Smooth muscle cell (in vitro differentiated cells): ENCODE measurements around the gene GRID2IP. TPM values are rescaled to one million over a fixed set of nuclear protein-coding genes. Genes with fewer than 3 reads are reported as not detected.

Experiments
- DNase-seq: peaks from one replicate; lab custom pipeline; 2025; ENCODE audit not compliant: unreplicated experiment; lab: John Stamatoyannopoulos, UW
- H2AFZ ChIP-seq: fragments of 200-600 bp; sonication (generic); 2 replicates; pipeline ENCODE4 v1.6.0; 2016; ENCODE audit warnings: antibody characterized with exemption, low read depth, mild to moderate bottlenecking
- H3F3A ChIP-seq: fragments of 200-600 bp; sonication (generic); 2 replicates; pipeline ENCODE4 v1.6.0; 2017; ENCODE audit warnings: antibody characterized with exemption, low read depth
- H3K27ac ChIP-seq: fragments of 200-600 bp; sonication (generic); 2 replicates; pipeline ENCODE4 v1.5.1; 2016; ENCODE audit warnings: low read depth, mild to moderate bottlenecking
- H3K27me3 ChIP-seq: fragments of 200-600 bp; sonication (generic); 2 replicates; pipeline ENCODE4 v1.6.1; 2016; ENCODE audit warnings: low read depth, mild to moderate bottlenecking
- H3K36me3 ChIP-seq: fragments of 200-600 bp; sonication (generic); 2 replicates; pipeline ENCODE4 v1.5.1; 2016; ENCODE audit warnings: low read depth
- H3K4me1 ChIP-seq: fragments of 200-600 bp; sonication (generic); 2 replicates; pipeline ENCODE4 v1.5.1; 2016; ENCODE audit warnings: low read depth
- H3K4me2 ChIP-seq: fragments of 200-600 bp; sonication (generic); 2 replicates; pipeline ENCODE4 v1.6.0; 2016; ENCODE audit warnings: mild to moderate bottlenecking
- H3K4me3 ChIP-seq: fragments of 200-600 bp; sonication (generic); 2 replicates; pipeline ENCODE4 v1.5.1; 2016; ENCODE audit warnings: mild to moderate bottlenecking
- H3K79me2 ChIP-seq: fragments of 200-600 bp; sonication (generic); 2 replicates; pipeline ENCODE4 v1.6.0; 2016; ENCODE audit warnings: low read depth, mild to moderate bottlenecking
- H3K9ac ChIP-seq: fragments of 200-600 bp; sonication (generic); 2 replicates; pipeline ENCODE4 v1.6.0; 2016; ENCODE audit warnings: low read depth
- H3K9me3 ChIP-seq: fragments of 200-600 bp; sonication (generic); replicated peaks from 2 replicates; pipeline ENCODE4 v1.5.1; 2016; ENCODE audit warnings: low read depth
- H4K20me1 ChIP-seq: fragments of 200-600 bp; sonication (generic); 2 replicates; pipeline ENCODE4 v1.6.0; 2016; ENCODE audit warnings: low read depth
- WGBS: methylation state at CpG from one replicate; pipeline ENCODE4 v1.1.7; 2016; ENCODE audit warnings: low lambda C conversion rate; 5-methylcytosine and 5-hydroxymethylcytosine counted together
- polyA plus RNA-seq: library from polyadenylated mRNA; unstranded; fragments of >200 nt; fragmentation: Nextera tagmentation; extraction: Ambion mirVana; gene quantifications from 2 replicates; pipeline ENCODE4 v1.2.1, GENCODE V29; 2016
- total RNA-seq: library from RNA; depleted of rRNA; stranded (reverse); fragments of >200 nt; gene quantifications from 2 replicates; pipeline ENCODE4 v1.2.3, GENCODE V29; 2014
- TF ChIP-seq, protein P1 (sequence below): fragments of 200-600 bp; sonication (generic); IDR thresholded peaks from 2 replicates; pipeline ENCODE4 v1.5.1; 2017; ENCODE audit warnings: borderline replicate concordance, mild to moderate bottlenecking, antibody characterized with exemption; ENCODE audit not compliant: insufficient read depth, poor library complexity, severe bottlenecking

GRID2IP gene
- total and polyA plus RNA-seq, 2 experiments from 2014 or later: not detected

DNA sequence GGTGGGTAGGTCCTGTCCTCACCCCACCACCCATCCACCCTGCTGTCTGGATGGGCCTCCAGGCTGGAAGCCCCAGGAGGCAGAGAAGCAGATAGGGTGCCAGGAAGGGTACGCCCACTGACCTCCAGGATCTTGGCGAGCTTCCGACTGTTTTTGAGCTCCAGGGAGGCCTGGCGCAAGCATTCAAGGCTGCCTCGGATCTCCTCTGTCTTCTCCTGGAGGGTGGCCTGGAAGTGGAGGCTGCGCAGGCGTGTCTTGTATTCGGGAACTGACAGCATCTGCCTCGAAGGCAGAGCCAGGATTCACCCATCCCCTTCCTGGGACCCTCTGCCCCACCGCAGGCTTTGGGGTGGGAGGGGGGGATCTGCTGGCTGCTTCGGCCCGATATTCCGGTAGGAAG is 48.4 kb downstream of the GRID2IP start:
- H3K9me3 ChIP-seq: no peaks in the 10 kb centered on the region
- peak overlapping the region; percentile 89 for H3K4me2 ChIP-seq
- no peak overlapping the region for H3K27ac ChIP-seq
- H3K36me3 ChIP-seq: no peaks in the 10 kb centered on the region
- H3K9ac ChIP-seq: no peak overlapping the region
- DNase-seq: no peak
- 65% methylated on average over 8 of the region's 13 CpGs for WGBS
- H3K4me1 ChIP-seq: no peaks in the 10 kb centered on the region
- H3K27me3 ChIP-seq: no peaks in the 10 kb centered on the region
- no peak overlapping the region for H2AFZ ChIP-seq
- no peaks in the 10 kb centered on the region for H3K79me2 ChIP-seq
- TF ChIP-seq, protein P1, sequence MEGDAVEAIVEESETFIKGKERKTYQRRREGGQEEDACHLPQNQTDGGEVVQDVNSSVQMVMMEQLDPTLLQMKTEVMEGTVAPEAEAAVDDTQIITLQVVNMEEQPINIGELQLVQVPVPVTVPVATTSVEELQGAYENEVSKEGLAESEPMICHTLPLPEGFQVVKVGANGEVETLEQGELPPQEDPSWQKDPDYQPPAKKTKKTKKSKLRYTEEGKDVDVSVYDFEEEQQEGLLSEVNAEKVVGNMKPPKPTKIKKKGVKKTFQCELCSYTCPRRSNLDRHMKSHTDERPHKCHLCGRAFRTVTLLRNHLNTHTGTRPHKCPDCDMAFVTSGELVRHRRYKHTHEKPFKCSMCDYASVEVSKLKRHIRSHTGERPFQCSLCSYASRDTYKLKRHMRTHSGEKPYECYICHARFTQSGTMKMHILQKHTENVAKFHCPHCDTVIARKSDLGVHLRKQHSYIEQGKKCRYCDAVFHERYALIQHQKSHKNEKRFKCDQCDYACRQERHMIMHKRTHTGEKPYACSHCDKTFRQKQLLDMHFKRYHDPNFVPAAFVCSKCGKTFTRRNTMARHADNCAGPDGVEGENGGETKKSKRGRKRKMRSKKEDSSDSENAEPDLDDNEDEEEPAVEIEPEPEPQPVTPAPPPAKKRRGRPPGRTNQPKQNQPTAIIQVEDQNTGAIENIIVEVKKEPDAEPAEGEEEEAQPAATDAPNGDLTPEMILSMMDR: no peak
- H4K20me1 ChIP-seq: no peaks in the 10 kb centered on the region
- H3F3A ChIP-seq: no peaks in the 10 kb centered on the region
- peak overlapping the region; percentile 81 for H3K4me3 ChIP-seq

DNA sequence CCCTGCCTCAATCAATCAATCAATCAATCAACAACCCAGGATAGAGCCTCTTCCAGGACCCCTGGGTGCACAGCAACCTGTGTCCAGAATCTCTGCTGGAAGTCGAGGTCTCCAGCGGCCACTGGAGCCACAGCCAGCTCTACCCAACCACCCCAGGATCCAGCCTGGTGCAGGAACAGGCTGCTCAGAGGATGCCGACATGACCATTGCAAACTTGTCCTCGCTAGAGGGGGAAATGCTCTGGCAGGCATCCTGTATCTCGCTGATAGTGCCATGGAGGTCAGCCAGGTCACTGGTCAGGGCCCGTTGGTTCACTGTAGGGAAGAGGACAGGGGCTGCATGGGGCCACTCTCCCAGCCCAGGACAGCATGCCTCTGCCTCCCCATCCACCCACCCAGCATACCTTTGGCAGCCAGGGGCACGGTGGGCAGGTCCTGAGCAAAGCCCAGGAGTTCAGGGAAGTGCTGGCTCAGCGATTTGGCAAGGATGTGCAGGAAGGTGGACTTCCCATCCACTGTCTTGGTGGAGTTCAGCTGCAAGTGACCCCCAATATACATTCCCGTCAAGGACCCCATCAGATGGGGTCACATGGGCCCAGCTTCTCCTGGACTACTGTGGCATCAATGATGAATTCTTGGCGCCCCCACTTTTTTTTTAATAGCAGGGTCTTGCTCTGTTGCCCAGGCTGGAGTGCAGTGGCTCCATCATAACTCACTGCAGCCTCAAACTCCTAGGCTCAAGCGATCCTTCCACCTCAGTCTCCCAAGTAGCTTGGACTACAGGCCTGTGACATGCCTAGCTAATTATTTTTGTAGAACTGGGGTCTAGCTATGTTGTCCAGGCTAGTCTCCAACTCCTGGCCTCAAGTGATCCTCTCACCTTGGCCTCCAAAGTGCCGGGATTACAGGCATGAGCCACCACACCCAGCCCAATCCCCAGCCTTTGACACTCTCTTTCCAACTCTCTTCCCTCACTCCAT is 49.4 kb downstream of the GRID2IP start:
- H3K36me3 ChIP-seq: no peaks in the 10 kb centered on the region
- no peak for DNase-seq
- no peaks in the 10 kb centered on the region for H3K79me2 ChIP-seq
- WGBS: 96% methylated on average over 12 of the region's 12 CpGs
- H3F3A ChIP-seq: no peaks in the 10 kb centered on the region
- no peak overlapping the region for H3K9ac ChIP-seq
- TF ChIP-seq, protein P1: no peak
- no peaks in the 10 kb centered on the region for H3K27me3 ChIP-seq
- no peaks in the 10 kb centered on the region for H4K20me1 ChIP-seq
- no peak overlapping the region for H3K4me3 ChIP-seq
- no peak overlapping the region for H2AFZ ChIP-seq
- no peaks in the 10 kb centered on the region for H3K4me1 ChIP-seq
- H3K4me2 ChIP-seq: no peak overlapping the region
- H3K9me3 ChIP-seq: no peaks in the 10 kb centered on the region
- H3K27ac ChIP-seq: no peak overlapping the region

DNA sequence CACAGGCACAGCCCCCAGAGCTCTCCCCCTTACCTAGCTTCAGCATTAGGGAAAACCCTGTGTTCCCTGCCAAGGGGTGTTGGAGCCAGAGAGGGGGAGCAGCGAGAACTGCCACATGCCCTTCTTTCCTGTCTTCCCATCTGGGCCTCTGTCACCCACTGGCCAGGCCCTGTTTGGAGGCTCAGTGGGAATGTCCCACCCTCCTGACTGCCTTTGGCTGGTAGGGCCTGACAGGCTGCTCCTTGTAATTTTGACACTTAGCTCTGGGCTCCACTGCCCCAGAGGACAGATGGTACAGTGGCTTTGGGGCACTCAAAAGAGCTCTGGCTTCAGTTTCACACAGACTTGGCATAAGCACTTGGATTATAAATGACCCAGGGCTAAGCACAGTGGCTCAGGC is 50.6 kb downstream of the GRID2IP start:
- Histone ChIP-seq H3K36me3 (no peaks in the 10 kb centered on the region), H3K4me1 (no peaks in the 10 kb centered on the region), H3K79me2 (no peaks in the 10 kb centered on the region), H3K27me3 (no peaks in the 10 kb centered on the region), H3K4me3 (no peak overlapping the region), H3K9ac (no peak overlapping the region), H3F3A (no peaks in the 10 kb centered on the region), H3K4me2 (no peak overlapping the region), H3K9me3 (no peaks in the 10 kb centered on the region), H4K20me1 (no peaks in the 10 kb centered on the region), H2AFZ (no peak overlapping the region), H3K27ac (no peak overlapping the region)
- no peak for DNase-seq
- 100% methylated on average over 1 of the region's 1 CpG for WGBS
- TF ChIP-seq, protein P1: no peak
